SK-N-MC (cell line): ENCODE results near the gene PAX2.

Experiments
- EZH2 ChIP-seq: fragments of 200-600 bp; sonication (generic); IDR thresholded peaks from one replicate; pipeline ENCODE4 v1.6.1; 2017; ENCODE audit warnings: antibody characterized with exemption
- POLR2AphosphoS5 ChIP-seq: IDR thresholded peaks from 2 replicates; pipeline ENCODE4 v1.6.1; 2012; ENCODE audit warnings: mild to moderate bottlenecking, low read depth, low read length, borderline replicate concordance

DNA sequence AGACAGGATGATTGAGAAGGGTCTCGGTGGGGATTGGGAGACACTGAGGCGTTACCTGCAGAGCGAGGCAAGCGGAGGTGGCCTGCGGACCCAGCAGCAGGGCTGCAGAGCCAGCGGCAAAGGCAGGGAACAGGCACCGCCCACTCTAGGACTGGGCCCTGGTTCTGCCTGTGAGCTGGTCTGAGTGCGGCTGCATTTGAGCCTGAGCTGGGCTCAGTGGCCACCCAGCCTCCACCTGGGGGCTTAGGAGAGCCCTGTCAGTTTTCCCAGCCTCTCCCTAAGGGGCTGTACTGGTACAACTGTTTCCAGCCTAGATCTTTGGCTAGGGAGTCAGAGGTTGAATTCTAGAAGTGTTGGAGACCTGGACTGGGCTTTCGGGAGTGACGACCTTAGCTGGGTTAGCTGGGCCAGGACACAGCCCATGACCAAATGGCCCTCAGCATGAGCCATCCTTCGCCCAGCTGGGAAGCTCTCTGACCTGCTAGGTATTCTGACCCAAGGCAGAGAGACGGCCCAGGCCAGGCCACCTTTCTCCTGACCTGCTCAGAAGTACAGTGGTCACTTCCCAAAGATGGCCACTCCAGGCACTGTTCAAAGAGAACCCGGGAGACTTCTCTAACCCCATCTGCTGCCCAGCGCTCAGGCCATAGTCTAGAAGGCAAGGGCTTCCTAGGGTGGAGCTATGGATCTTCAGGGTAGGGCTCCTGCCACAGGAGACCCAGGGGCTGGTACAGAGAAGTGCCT is 64.9 kb downstream of the PAX2 start:
- TF ChIP-seq EZH2 (no peak), POLR2AphosphoS5 (no peak)
